Neural cell (in vitro differentiated cells): Measurements from ENCODE around the gene C2CD2. TPM values are rescaled to one million over a fixed set of nuclear protein-coding genes. Genes with fewer than 3 reads are reported as not detected.

Experiments
- H2AFZ ChIP-seq: fragments of 200-600, 300-800 bp; sonication (generic), shearing (Covaris generic); 2 replicates; pipeline ENCODE4 v1.6.0; 2014; ENCODE audit warnings: low read depth, mild to moderate bottlenecking, antibody characterized with exemption, low read length, moderate library complexity
- H3F3A ChIP-seq: fragments of 200-600 bp; shearing (Covaris generic); 2 replicates; pipeline ENCODE4 v1.6.1; 2016; ENCODE audit warnings: mild to moderate bottlenecking, moderate library complexity, mixed read lengths, antibody characterized with exemption, low read length; ENCODE audit not compliant: insufficient read depth, poor library complexity, severe bottlenecking
- H3K27ac ChIP-seq: fragments of 200-600, 300-800 bp; sonication (generic), shearing (Covaris generic); 2 replicates; pipeline ENCODE4 v1.5.1; 2014; ENCODE audit warnings: mild to moderate bottlenecking, low read length, moderate library complexity
- H3K27me3 ChIP-seq: fragments of 300-800, 200-600 bp; sonication (generic), shearing (Covaris generic); 2 replicates; pipeline ENCODE4 v1.6.0; 2014; ENCODE audit warnings: mild to moderate bottlenecking, low read depth, low read length, moderate library complexity; ENCODE audit not compliant: insufficient read depth
- H3K36me3 ChIP-seq: fragments of 300-800, 200-600 bp; sonication (generic), shearing (Covaris generic); 2 replicates; pipeline ENCODE4 v1.5.1; 2014; ENCODE audit warnings: mild to moderate bottlenecking, antibody characterized with exemption, low read length, moderate library complexity; ENCODE audit not compliant: insufficient read depth
- H3K4me2 ChIP-seq: fragments of 300-800, 200-600 bp; sonication (generic), shearing (Covaris generic); 2 replicates; pipeline ENCODE4 v1.6.0; 2014; ENCODE audit warnings: mild to moderate bottlenecking, low read length
- H3K4me3 ChIP-seq: fragments of 300-800, 200-600 bp; sonication (generic), shearing (Covaris generic); 2 replicates; pipeline ENCODE4 v1.5.1; 2014; ENCODE audit warnings: mild to moderate bottlenecking, low read length, moderate library complexity
- H3K79me2 ChIP-seq: fragments of 200-600 bp; shearing (Covaris generic); replicated peaks from 2 replicates; pipeline ENCODE4 v1.6.0; 2014; ENCODE audit warnings: mild to moderate bottlenecking, low read length, moderate library complexity; ENCODE audit not compliant: insufficient read depth
- H3K9ac ChIP-seq: fragments of 300-800, 200-600 bp; sonication (generic), shearing (Covaris generic); 2 replicates; pipeline ENCODE4 v1.6.1; 2016; ENCODE audit warnings: mild to moderate bottlenecking, low read length, mixed read lengths
- H3K9me2 ChIP-seq: fragments of 200-600 bp; shearing (Covaris generic); 2 replicates; pipeline ENCODE4 v1.6.1; 2016; ENCODE audit warnings: mild to moderate bottlenecking, low read length, mixed read lengths; ENCODE audit not compliant: insufficient read depth
- H3K9me3 ChIP-seq: fragments of 200-600, 300-800 bp; sonication (generic), shearing (Covaris generic); 2 replicates; pipeline ENCODE4 v1.6.1; 2016; ENCODE audit warnings: mild to moderate bottlenecking, mixed run types, low read length, moderate library complexity, mixed read lengths
- H4K20me1 ChIP-seq: fragments of 200-600 bp; shearing (Covaris generic); 2 replicates; pipeline ENCODE4 v1.6.1; 2016; ENCODE audit warnings: mild to moderate bottlenecking, mixed run types; ENCODE audit not compliant: insufficient read depth
- EP300 ChIP-seq: fragments of 450-650 bp; conservative IDR thresholded peaks from 2 replicates; pipeline ENCODE4 v1.6.1; 2014; ENCODE audit warnings: antibody characterized with exemption, mild to moderate bottlenecking, moderate library complexity; ENCODE audit not compliant: poor library complexity, severe bottlenecking
- EZH2 ChIP-seq: fragments of 200-600, 300-800 bp; shearing (Covaris generic), sonication (generic); IDR thresholded peaks from 2 replicates; pipeline ENCODE4 v1.6.1; 2014; ENCODE audit warnings: antibody characterized with exemption, low read length, borderline replicate concordance, mild to moderate bottlenecking; ENCODE audit not compliant: insufficient read depth, poor library complexity, severe bottlenecking
- MXI1 ChIP-seq: fragments of 450-650 bp; conservative IDR thresholded peaks from 2 replicates; pipeline ENCODE4 v1.6.1; 2014; ENCODE audit warnings: antibody characterized with exemption, mild to moderate bottlenecking; ENCODE audit not compliant: poor library complexity, severe bottlenecking
- POLR2AphosphoS5 ChIP-seq: IDR thresholded peaks from 2 replicates; pipeline ENCODE4 v1.6.1; 2012
- RAD21 ChIP-seq: fragments of 450-650 bp; conservative IDR thresholded peaks from 2 replicates; pipeline ENCODE4 v1.6.1; 2014; ENCODE audit warnings: antibody characterized with exemption, mild to moderate bottlenecking, moderate library complexity
- SMC3 ChIP-seq: fragments of 450-650 bp; conservative IDR thresholded peaks from 2 replicates; pipeline ENCODE4 v1.6.1; 2014; ENCODE audit warnings: antibody characterized with exemption, mild to moderate bottlenecking, moderate library complexity; ENCODE audit not compliant: poor library complexity
- TAF1 ChIP-seq: IDR thresholded peaks from 2 replicates; pipeline ENCODE4 v1.6.1; 2012; ENCODE audit warnings: low read depth
- polyA plus RNA-seq: library from polyadenylated mRNA; depleted of rRNA; stranded (reverse); fragments of >200 nt; gene quantifications from 2 replicates; pipeline ENCODE4 v1.2.3, GENCODE V29; 2014
- TF ChIP-seq, protein P1 (sequence below): fragments of 450-650 bp; IDR thresholded peaks from 2 replicates; pipeline ENCODE4 v1.5.1; 2014; ENCODE audit warnings: antibody characterized with exemption, mild to moderate bottlenecking, moderate library complexity; ENCODE audit not compliant: poor library complexity, severe bottlenecking
- TF ChIP-seq, protein P2 (sequence below): IDR thresholded peaks from 2 replicates; pipeline ENCODE4 v1.6.1; 2012; ENCODE audit warnings: borderline replicate concordance

C2CD2 gene
- polyA plus RNA-seq, 1 donor from 2014 or later: 0.88 TPM

DNA sequence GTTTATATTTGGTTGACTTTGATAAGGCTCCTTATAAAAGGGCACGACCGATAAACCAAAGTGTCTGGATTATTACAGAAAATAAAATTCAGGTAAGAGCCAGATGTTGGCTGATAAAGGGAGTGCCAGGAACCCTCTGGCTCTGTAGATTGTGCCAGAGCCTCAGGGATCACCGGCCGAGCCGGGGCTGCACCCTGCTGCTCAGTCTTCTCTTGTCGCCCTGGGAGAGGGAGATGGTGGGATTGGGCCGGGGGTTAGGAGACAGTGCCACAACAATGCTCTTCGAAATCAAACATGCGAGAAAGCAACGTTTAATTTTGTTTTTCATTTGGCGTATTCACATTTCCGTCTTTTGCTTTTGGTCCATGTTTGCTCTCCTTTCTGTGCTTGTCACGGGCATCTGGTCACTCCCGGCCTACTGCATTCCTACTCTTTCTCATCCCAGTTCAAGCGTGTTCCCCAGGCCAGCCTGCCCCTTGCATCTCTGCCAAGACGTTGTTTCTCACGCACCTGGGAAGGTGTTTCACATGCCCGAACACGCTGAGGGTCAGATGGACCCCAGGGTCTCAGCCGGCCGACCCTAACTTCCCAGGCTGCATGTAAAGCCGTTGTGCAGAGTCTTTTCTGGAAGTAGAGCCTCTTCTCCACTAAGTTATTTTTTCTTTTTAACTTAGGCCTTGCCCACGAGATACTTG is 18.8 kb upstream of the C2CD2 start:
- no peak for TF ChIP-seq EP300
- no peak for TF ChIP-seq TAF1
- TF ChIP-seq, protein P1, sequence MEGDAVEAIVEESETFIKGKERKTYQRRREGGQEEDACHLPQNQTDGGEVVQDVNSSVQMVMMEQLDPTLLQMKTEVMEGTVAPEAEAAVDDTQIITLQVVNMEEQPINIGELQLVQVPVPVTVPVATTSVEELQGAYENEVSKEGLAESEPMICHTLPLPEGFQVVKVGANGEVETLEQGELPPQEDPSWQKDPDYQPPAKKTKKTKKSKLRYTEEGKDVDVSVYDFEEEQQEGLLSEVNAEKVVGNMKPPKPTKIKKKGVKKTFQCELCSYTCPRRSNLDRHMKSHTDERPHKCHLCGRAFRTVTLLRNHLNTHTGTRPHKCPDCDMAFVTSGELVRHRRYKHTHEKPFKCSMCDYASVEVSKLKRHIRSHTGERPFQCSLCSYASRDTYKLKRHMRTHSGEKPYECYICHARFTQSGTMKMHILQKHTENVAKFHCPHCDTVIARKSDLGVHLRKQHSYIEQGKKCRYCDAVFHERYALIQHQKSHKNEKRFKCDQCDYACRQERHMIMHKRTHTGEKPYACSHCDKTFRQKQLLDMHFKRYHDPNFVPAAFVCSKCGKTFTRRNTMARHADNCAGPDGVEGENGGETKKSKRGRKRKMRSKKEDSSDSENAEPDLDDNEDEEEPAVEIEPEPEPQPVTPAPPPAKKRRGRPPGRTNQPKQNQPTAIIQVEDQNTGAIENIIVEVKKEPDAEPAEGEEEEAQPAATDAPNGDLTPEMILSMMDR: no peak
- no peak for TF ChIP-seq RAD21
- TF ChIP-seq, protein P2, sequence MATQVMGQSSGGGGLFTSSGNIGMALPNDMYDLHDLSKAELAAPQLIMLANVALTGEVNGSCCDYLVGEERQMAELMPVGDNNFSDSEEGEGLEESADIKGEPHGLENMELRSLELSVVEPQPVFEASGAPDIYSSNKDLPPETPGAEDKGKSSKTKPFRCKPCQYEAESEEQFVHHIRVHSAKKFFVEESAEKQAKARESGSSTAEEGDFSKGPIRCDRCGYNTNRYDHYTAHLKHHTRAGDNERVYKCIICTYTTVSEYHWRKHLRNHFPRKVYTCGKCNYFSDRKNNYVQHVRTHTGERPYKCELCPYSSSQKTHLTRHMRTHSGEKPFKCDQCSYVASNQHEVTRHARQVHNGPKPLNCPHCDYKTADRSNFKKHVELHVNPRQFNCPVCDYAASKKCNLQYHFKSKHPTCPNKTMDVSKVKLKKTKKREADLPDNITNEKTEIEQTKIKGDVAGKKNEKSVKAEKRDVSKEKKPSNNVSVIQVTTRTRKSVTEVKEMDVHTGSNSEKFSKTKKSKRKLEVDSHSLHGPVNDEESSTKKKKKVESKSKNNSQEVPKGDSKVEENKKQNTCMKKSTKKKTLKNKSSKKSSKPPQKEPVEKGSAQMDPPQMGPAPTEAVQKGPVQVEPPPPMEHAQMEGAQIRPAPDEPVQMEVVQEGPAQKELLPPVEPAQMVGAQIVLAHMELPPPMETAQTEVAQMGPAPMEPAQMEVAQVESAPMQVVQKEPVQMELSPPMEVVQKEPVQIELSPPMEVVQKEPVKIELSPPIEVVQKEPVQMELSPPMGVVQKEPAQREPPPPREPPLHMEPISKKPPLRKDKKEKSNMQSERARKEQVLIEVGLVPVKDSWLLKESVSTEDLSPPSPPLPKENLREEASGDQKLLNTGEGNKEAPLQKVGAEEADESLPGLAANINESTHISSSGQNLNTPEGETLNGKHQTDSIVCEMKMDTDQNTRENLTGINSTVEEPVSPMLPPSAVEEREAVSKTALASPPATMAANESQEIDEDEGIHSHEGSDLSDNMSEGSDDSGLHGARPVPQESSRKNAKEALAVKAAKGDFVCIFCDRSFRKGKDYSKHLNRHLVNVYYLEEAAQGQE: no peak
- TF ChIP-seq MXI1: no peak
- no peak for TF ChIP-seq SMC3
- TF ChIP-seq POLR2AphosphoS5: no peak
- TF ChIP-seq EZH2: no peak
- Histone ChIP-seq H3K79me2 (no peaks in the 10 kb centered on the region), H3K9ac (no peak overlapping the region), H3K27me3 (no peaks in the 10 kb centered on the region), H3K4me2 (no peak overlapping the region), H3K9me2 (no peaks in the 10 kb centered on the region), H3K4me3 (no peak overlapping the region), H3K36me3 (no peaks in the 10 kb centered on the region), H2AFZ (no peak overlapping the region), H3F3A (no peaks in the 10 kb centered on the region), H3K9me3 (peaks cover 3% of the 10 kb centered on the region), H3K27ac (no peak overlapping the region), H4K20me1 (no peaks in the 10 kb centered on the region)

DNA sequence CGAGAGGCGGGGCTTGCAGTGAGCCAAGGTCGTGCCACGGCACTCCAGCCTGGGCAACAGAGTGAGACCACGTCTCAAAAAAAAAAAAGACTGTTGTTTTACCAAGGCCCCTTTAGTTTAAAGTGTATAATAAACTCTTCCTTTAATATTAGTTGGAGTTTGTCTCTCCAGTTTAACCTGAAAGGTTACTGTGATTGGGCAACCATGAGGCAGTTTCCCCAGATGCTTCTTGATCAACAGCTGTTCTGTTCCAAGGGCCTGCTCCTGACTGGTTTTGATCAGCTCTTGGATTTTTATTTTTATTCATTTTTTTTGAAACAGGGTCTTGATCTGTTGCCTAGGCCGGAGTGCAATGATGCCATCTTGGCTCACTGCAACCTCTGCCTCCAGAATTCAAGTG is 18.1 kb upstream of the C2CD2 start:
- no peak overlapping the region for H3K9ac ChIP-seq
- no peaks in the 10 kb centered on the region for H3K27me3 ChIP-seq
- H3K9me3 ChIP-seq: peaks cover 3% of the 10 kb centered on the region
- no peaks in the 10 kb centered on the region for H4K20me1 ChIP-seq
- no peaks in the 10 kb centered on the region for H3K79me2 ChIP-seq
- no peak overlapping the region for H3K4me3 ChIP-seq
- H3K27ac ChIP-seq: no peak overlapping the region
- H3K4me2 ChIP-seq: no peak overlapping the region
- H3F3A ChIP-seq: no peaks in the 10 kb centered on the region
- no peak overlapping the region for H2AFZ ChIP-seq
- H3K9me2 ChIP-seq: no peaks in the 10 kb centered on the region
- TF ChIP-seq POLR2AphosphoS5 (no peak), RAD21 (no peak), SMC3 (no peak), TAF1 (no peak), EP300 (no peak), MXI1 (no peak), EZH2 (no peak)
- TF ChIP-seq, protein P1: no peak
- TF ChIP-seq, protein P2: no peak
- no peaks in the 10 kb centered on the region for H3K36me3 ChIP-seq
